Endothelial cell of umbilical vein (primary cell): ENCODE results near the gene PIWIL4. TPM values are rescaled to one million over a fixed set of nuclear protein-coding genes. Genes with fewer than 3 reads are reported as not detected.

Experiments
- BruUV-seq: library from RNA; stranded (reverse); fragments of 400-500 nt; replicated peaks from 2 replicates; lab custom pipeline; 2021; lab: Mats Ljungman, UMichigan
- CTCF ChIA-PET: fragments of 300-600, 350-600 bp; sonication (Branson Sonifier 250); formaldehyde crosslinking; loops from one replicate; lab custom pipeline; 2021; ENCODE audit warnings: antibody characterized with exemption, inconsistent platforms; lab: Charles Lee
- POLR2A ChIA-PET: fragments of 300-600, 350-600 bp; sonication (Branson Sonifier 250); formaldehyde crosslinking; loops from one replicate; lab custom pipeline; 2021; ENCODE audit warnings: antibody characterized with exemption, inconsistent platforms; lab: Charles Lee
- DNase-seq: peaks from one replicate; pipeline ENCODE4 v3.0.0-alpha.2; 2011; ENCODE audit warnings: low read depth, low spot score
- FAIRE-seq: peaks from 2 replicates; lab custom pipeline; 2011; peaks lifted over from hg19 to GRCh38; lab: Jason Lieb, UNC
- H2AFZ ChIP-seq: 2 replicates; pipeline ENCODE4 v1.6.0; 2012; ENCODE audit warnings: low read depth, low read length, control low read depth, inconsistent platforms
- H3K27ac ChIP-seq: 2 replicates; pipeline ENCODE4 v1.5.1; 2011; ENCODE audit warnings: low read depth, mild to moderate bottlenecking, control low read depth, low read length, moderate library complexity; ENCODE audit not compliant: insufficient read depth
- H3K27me3 ChIP-seq, 2 experiments: 2 replicates each; pipeline versions ENCODE4 v1.6.0 to v1.6.1; 2011; ENCODE audit warnings: low read length in 2 of 2, mixed read lengths in 1 of 2; ENCODE audit not compliant: control insufficient read depth in 2 of 2, insufficient read depth in 2 of 2
- H3K36me3 ChIP-seq, 2 experiments: 2 replicates in 1 of 2; 3 replicates in 1 of 2; pipeline ENCODE4 v1.5.1; 2011; ENCODE audit warnings: low read length in 2 of 2, mild to moderate bottlenecking in 1 of 2, moderate library complexity in 1 of 2; ENCODE audit not compliant: control insufficient read depth in 2 of 2, insufficient read depth in 2 of 2; ENCODE audit errors: extremely low read depth in 1 of 2
- H3K4me1 ChIP-seq: 3 replicates; pipeline ENCODE4 v1.5.1; 2011; ENCODE audit warnings: mild to moderate bottlenecking, low read length; ENCODE audit not compliant: control insufficient read depth, insufficient read depth; ENCODE audit errors: extremely low read depth
- H3K4me2 ChIP-seq: 2 replicates; pipeline ENCODE4 v1.6.1; 2011; ENCODE audit warnings: low read length, control low read depth, mixed read lengths; ENCODE audit not compliant: insufficient read depth
- H3K4me3 ChIP-seq, 3 experiments: fragments of 200-600 bp in 1 of 3; sonication (generic), shearing (Covaris generic) in 1 of 3; replicated peaks in 1 of 3; 2 replicates each; pipeline ENCODE4 v1.5.1; 2011 to 2016; ENCODE audit warnings: control low read depth in 3 of 3, low read length in 3 of 3, mild to moderate bottlenecking in 2 of 3, inconsistent platforms in 1 of 3, low read depth in 1 of 3, moderate library complexity in 1 of 3; ENCODE audit not compliant: insufficient read depth in 1 of 3
- H3K79me2 ChIP-seq: 2 replicates; pipeline ENCODE4 v1.6.0; 2012; ENCODE audit warnings: low read length, inconsistent platforms; ENCODE audit not compliant: control insufficient read depth, insufficient read depth
- H3K9ac ChIP-seq: replicated peaks from 2 replicates; pipeline ENCODE3; 2011; ENCODE audit warnings: low read length, control low read depth; ENCODE audit not compliant: insufficient read depth; ENCODE audit errors: extremely low read depth
- H3K9me1 ChIP-seq: replicated peaks from 3 replicates; pipeline ENCODE4 v1.6.0; 2011; ENCODE audit warnings: mild to moderate bottlenecking, low read length; ENCODE audit not compliant: control insufficient read depth, insufficient read depth; ENCODE audit errors: extremely low read depth
- H3K9me3 ChIP-seq: replicated peaks from 2 replicates; pipeline ENCODE4 v1.5.1; 2012; ENCODE audit warnings: low read length, inconsistent platforms; ENCODE audit not compliant: control insufficient read depth, insufficient read depth
- H4K20me1 ChIP-seq: replicated peaks from 2 replicates; pipeline ENCODE3; 2011; ENCODE audit warnings: mild to moderate bottlenecking, low read length; ENCODE audit not compliant: control insufficient read depth, insufficient read depth; ENCODE audit errors: extremely low read depth
- EZH2 ChIP-seq: IDR thresholded peaks from 2 replicates; pipeline ENCODE4 v1.6.1; 2012; ENCODE audit warnings: borderline replicate concordance, low read depth, mild to moderate bottlenecking, moderate library complexity, low read length, inconsistent platforms; ENCODE audit not compliant: severe bottlenecking
- FOS ChIP-seq: IDR thresholded peaks from 2 replicates; pipeline ENCODE4 v1.6.1; 2011; ENCODE audit warnings: mild to moderate bottlenecking, low read length, moderate library complexity, borderline replicate concordance; ENCODE audit not compliant: insufficient read depth
- GATA2 ChIP-seq: IDR thresholded peaks from 2 replicates; pipeline ENCODE4 v1.7.0; 2011; ENCODE audit warnings: low read depth, mild to moderate bottlenecking, moderate library complexity, mixed read lengths, low read length; ENCODE audit not compliant: insufficient read length, insufficient read depth
- JUN ChIP-seq: IDR thresholded peaks from 2 replicates; pipeline ENCODE4 v1.6.1; 2011; ENCODE audit warnings: borderline replicate concordance, low read depth; ENCODE audit not compliant: insufficient read length, insufficient read depth
- MYC ChIP-seq: IDR thresholded peaks from one replicate; pipeline ENCODE4 v1.6.1; 2011; ENCODE audit warnings: mild to moderate bottlenecking, low read depth, low read length
- POLR2A ChIP-seq: IDR thresholded peaks from 2 replicates; pipeline ENCODE4 v1.6.1; 2012; ENCODE audit warnings: low read depth, mild to moderate bottlenecking, control low read depth, low read length
- POLR2AphosphoS5 ChIP-seq: IDR thresholded peaks from 2 replicates; pipeline ENCODE4 v1.6.1; 2012; ENCODE audit warnings: low read depth, mild to moderate bottlenecking, control low read depth, low read length, moderate library complexity; ENCODE audit not compliant: insufficient read depth
- dilution Hi-C: fragments of 300-500 bp; cut with MboI; formaldehyde crosslinking; loops from one replicate; pipeline ENCODE4 v1.15.0; 2019; ENCODE audit warnings: low sequenced_read_pairs; ENCODE audit not compliant: extremely low pct_ligation_motif_present
- intact Hi-C: fragments of 100-400 bp; cut with micrococcal nuclease; formaldehyde crosslinking; loops from one replicate; pipeline ENCODE4 v1.10.0; 2022
- polyA plus RNA-seq, 4 experiments: library from polyadenylated mRNA; depleted of rRNA in 3 of 4; stranded (reverse) in 3 of 4; unstranded in 1 of 4; fragments of >200 nt; gene quantifications; 2 replicates each; pipeline versions ENCODE4 v1.2.1 to v1.2.3, GENCODE V29; 2011 to 2012; ENCODE audit warnings: missing spikeins in 1 of 4
- total RNA-seq: library from RNA; stranded (reverse); gene quantifications from 2 replicates; pipeline ENCODE4 v1.2.3, GENCODE V29; 2021
- TF ChIP-seq, protein P1 (sequence below): IDR thresholded peaks from 2 replicates; pipeline ENCODE4 v1.6.1; 2011; ENCODE audit not compliant: insufficient read depth, insufficient read length
- TF ChIP-seq, protein P2 (sequence below), 2 donors: IDR thresholded peaks; 1 replicate in 1 of 2; 2 replicates in 1 of 2; pipeline ENCODE4 v1.5.1; 2011; ENCODE audit warnings: low read length in 2 of 2, mild to moderate bottlenecking in 2 of 2, moderate library complexity in 2 of 2, control low read depth in 1 of 2, inconsistent platforms in 1 of 2, low read depth in 1 of 2; ENCODE audit not compliant: insufficient read depth in 1 of 2; ENCODE audit errors: extremely low read depth in 1 of 2

PIWIL4 gene
- total and polyA plus RNA-seq, 2 donors (not counting 3 experiments of a cell fraction or from before 2014, with no cell fraction given), result 0.55 to 0.64 TPM

DNA sequence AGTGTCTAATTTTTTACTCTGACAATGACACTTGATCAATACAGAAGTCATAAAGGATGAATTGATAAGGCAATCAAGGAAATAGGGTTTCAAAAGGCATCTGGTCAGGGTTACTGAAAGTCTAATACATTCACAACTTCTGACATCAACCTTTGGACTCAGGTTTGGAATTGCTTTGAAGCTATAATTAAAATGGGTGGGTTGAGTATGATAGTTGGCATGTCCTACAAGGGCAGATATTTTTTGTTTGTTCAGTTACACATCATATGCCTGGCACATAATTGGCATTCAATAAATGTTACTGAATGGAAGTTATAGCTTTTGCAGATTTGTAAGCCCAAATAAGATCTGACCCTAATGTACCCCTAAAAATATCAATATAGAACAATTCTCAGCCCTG lies 30.8 kb upstream of the PIWIL4 start:
- Histone ChIP-seq H3K9ac (no peak overlapping the region), H3K4me2 (no peak overlapping the region), H3K4me3 (no peak overlapping the region), H3K36me3 (no peaks in the 10 kb centered on the region), H4K20me1 (no peaks in the 10 kb centered on the region), H3K79me2 (no peaks in the 10 kb centered on the region), H2AFZ (no peak overlapping the region), H3K4me1 (no peaks in the 10 kb centered on the region), H3K27ac (no peak overlapping the region), H3K9me3 (no peaks in the 10 kb centered on the region), H3K27me3 (peaks cover 14 to 22% of the 10 kb centered on the region in 2 experiments), H3K9me1 (no peaks in the 10 kb centered on the region)
- TF ChIP-seq JUN (no peak), POLR2A (no peak)
- ChIA-PET CTCF (interaction anchor here (0.8 kb wide), 1 partner anchor 15 kb away, joined by 3 read pairs; no protein-coding TSS in a partner anchor), POLR2A (no interaction called here)
- no TSS peak for BruUV-seq
- no peak for FAIRE-seq
- intact Hi-C loops, result no loop called here
- dilution Hi-C loops, result no loop called here
- DNase-seq, result no peak

DNA sequence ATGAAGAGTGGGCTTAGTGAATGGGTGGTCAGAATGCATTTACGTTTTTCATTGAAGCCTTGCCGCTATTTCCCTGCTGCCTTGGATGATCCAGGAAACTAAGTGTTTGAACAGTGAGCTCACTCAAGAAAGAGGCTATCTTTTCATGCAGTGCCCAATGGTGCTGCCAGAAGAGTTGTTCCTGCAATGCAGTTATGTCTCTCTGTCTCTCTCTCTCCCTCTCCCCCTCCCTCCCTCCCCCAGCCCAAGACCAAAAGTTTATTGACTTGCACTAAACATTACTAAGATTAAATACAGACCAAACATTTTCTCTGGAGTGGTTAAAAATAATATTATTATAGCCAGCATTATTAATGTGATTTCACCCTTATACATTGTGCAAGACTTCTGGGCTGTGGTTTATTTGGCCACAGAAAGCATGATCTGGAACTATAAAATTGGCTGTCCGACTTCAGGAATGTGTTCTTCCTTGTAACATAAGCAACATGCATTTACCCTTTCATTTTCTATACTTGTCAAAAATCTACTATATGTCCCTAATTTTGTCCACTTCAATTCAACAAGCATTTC lies 30.1 kb upstream of the PIWIL4 start:
- FAIRE-seq (no peak), DNase-seq (no peak)
- TF ChIP-seq MYC, result no peak
- no peak for TF ChIP-seq EZH2
- TF ChIP-seq GATA2, result no peak
- TF ChIP-seq, protein P1, sequence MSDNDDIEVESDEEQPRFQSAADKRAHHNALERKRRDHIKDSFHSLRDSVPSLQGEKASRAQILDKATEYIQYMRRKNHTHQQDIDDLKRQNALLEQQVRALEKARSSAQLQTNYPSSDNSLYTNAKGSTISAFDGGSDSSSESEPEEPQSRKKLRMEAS, result no peak
- TF ChIP-seq POLR2A, result no peak
- no peak for TF ChIP-seq FOS
- TF ChIP-seq, protein P2, sequence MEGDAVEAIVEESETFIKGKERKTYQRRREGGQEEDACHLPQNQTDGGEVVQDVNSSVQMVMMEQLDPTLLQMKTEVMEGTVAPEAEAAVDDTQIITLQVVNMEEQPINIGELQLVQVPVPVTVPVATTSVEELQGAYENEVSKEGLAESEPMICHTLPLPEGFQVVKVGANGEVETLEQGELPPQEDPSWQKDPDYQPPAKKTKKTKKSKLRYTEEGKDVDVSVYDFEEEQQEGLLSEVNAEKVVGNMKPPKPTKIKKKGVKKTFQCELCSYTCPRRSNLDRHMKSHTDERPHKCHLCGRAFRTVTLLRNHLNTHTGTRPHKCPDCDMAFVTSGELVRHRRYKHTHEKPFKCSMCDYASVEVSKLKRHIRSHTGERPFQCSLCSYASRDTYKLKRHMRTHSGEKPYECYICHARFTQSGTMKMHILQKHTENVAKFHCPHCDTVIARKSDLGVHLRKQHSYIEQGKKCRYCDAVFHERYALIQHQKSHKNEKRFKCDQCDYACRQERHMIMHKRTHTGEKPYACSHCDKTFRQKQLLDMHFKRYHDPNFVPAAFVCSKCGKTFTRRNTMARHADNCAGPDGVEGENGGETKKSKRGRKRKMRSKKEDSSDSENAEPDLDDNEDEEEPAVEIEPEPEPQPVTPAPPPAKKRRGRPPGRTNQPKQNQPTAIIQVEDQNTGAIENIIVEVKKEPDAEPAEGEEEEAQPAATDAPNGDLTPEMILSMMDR (IDR thresholded peaks at IDR 0.05; ENCODE audit: extremely low read depth in 1 of 2, insufficient read depth in 1 of 2, low read depth in 1 of 2, low read length in 2 of 2), result no peak
- TF ChIP-seq JUN, result no peak
- no peak for TF ChIP-seq POLR2AphosphoS5
- no peaks in the 10 kb centered on the region for H4K20me1 ChIP-seq
- ChIA-PET POLR2A (no interaction called here), CTCF (no interaction called here)
- intact Hi-C loops, result no loop called here
- H3K27ac ChIP-seq, result no peak overlapping the region
- H2AFZ ChIP-seq, result no peak overlapping the region
- dilution Hi-C loops, result no loop called here
- no peaks in the 10 kb centered on the region for H3K9me3 ChIP-seq
- H3K9ac ChIP-seq, result no peak overlapping the region
- no peaks in the 10 kb centered on the region for H3K9me1 ChIP-seq
- no peaks in the 10 kb centered on the region for H3K36me3 ChIP-seq
- H3K4me3 ChIP-seq, result no peak overlapping the region
- H3K79me2 ChIP-seq, result no peaks in the 10 kb centered on the region
- H3K4me2 ChIP-seq, result no peak overlapping the region
- H3K27me3 ChIP-seq, result peaks cover 15 to 28% of the 10 kb centered on the region in 2 experiments
- no peaks in the 10 kb centered on the region for H3K4me1 ChIP-seq
- no TSS peak for BruUV-seq
